B cell (primary cell): ENCODE data around the gene C12orf56. TPM values are rescaled to one million over a fixed set of nuclear protein-coding genes. Genes with fewer than 3 reads are reported as not detected.

Source experiments
- ATAC-seq: fragments of 200-7000 bp; cut with Tn5 transposase; one replicate; pipeline ENCODE4 v1.10.0; 2021; ENCODE audit warnings: low read depth, mild to moderate bottlenecking, moderate number of reproducible peaks, moderate library complexity
- CTCF ChIA-PET: fragments of 350-600 bp; sonication (Branson Sonifier 250); formaldehyde crosslinking; loops from one replicate; lab custom pipeline; 2021; ENCODE audit warnings: antibody characterized with exemption, inconsistent platforms; lab: Charles Lee
- POLR2A ChIA-PET: fragments of 350-600 bp; sonication (Branson Sonifier 250); formaldehyde crosslinking; loops from one replicate; lab custom pipeline; 2021; ENCODE audit warnings: antibody characterized with exemption; lab: Charles Lee
- DNase-seq: peaks from one replicate; pipeline ENCODE4 v3.0.0; 2013
- H2AFZ ChIP-seq: 2 replicates; pipeline ENCODE4 v1.6.1; 2012; ENCODE audit warnings: mild to moderate bottlenecking, low read depth, low read length; ENCODE audit not compliant: insufficient read depth, poor library complexity, severe bottlenecking
- H3K27ac ChIP-seq, 2 donors: 1 replicate in 1 of 2; 2 replicates in 1 of 2; pipeline ENCODE4 v1.5.1; 2012 to 2013; ENCODE audit warnings: low read length in 2 of 2, mild to moderate bottlenecking in 2 of 2, moderate library complexity in 1 of 2
- H3K27me3 ChIP-seq, 4 experiments: fragments of 200-600 bp in 1 of 4; sonication (generic) in 1 of 4; replicated peaks in 1 of 4; 1 replicate in 2 of 4; 2 replicates in 2 of 4; pipeline versions ENCODE4 v1.6.1 to v1.7.0; 2013 to 2016; ENCODE audit warnings: low read length in 3 of 4, mild to moderate bottlenecking in 2 of 4, mixed read lengths in 1 of 4, moderate library complexity in 1 of 4; ENCODE audit not compliant: insufficient read depth in 4 of 4, control insufficient read depth in 3 of 4; ENCODE audit errors: control extremely low read depth in 1 of 4
- H3K36me3 ChIP-seq, 2 experiments: replicated peaks in 1 of 2; 1 replicate in 1 of 2; 2 replicates in 1 of 2; pipeline versions ENCODE4 v1.6.1 to v1.7.1; 2013; ENCODE audit warnings: low read length in 1 of 2; ENCODE audit not compliant: insufficient read depth in 2 of 2, control insufficient read depth in 1 of 2; ENCODE audit errors: control extremely low read depth in 1 of 2, extremely low read depth in 1 of 2
- H3K4me1 ChIP-seq, 2 donors: fragments of 200-600 bp in 1 of 2; sonication (generic) in 1 of 2; 1 replicate in 1 of 2; 2 replicates in 1 of 2; pipeline versions ENCODE4 v1.5.1 to v1.6.1; 2013 to 2017; ENCODE audit warnings: low read length in 2 of 2; ENCODE audit not compliant: control insufficient read depth in 2 of 2, insufficient read depth in 2 of 2
- H3K4me2 ChIP-seq: replicated peaks from 2 replicates; pipeline ENCODE3; 2012; ENCODE audit warnings: mild to moderate bottlenecking, low read depth, low read length; ENCODE audit not compliant: poor library complexity, severe bottlenecking
- H3K4me3 ChIP-seq, 5 experiments: fragments of 200-600 bp in 1 of 5; sonication (generic) in 1 of 5; 1 replicate in 3 of 5; 2 replicates in 2 of 5; pipeline versions ENCODE4 v1.5.1 to v1.7.0; 2011 to 2016; ENCODE audit warnings: low read length in 4 of 5, mild to moderate bottlenecking in 4 of 5, low read depth in 2 of 5, control low read depth in 1 of 5, moderate library complexity in 1 of 5; ENCODE audit not compliant: insufficient read depth in 1 of 5; ENCODE audit errors: control extremely low read depth in 1 of 5, extremely low read depth in 1 of 5
- H3K79me2 ChIP-seq: fragments of 200-600 bp; sonication (generic); one replicate; pipeline ENCODE4 v1.6.0; 2016; ENCODE audit warnings: low read length; ENCODE audit not compliant: control insufficient read depth, insufficient read depth
- H3K9ac ChIP-seq: fragments of 200-600 bp; sonication (generic); 2 replicates; pipeline ENCODE4 v1.6.1; 2017; ENCODE audit warnings: mild to moderate bottlenecking, low read length, moderate library complexity
- H3K9me3 ChIP-seq, 3 donors: one replicate each; pipeline versions ENCODE4 v1.6.1 to v1.7.1; 2013; ENCODE audit warnings: low read length in 2 of 3; ENCODE audit not compliant: control insufficient read depth in 2 of 3, insufficient read depth in 1 of 3; ENCODE audit errors: control extremely low read depth in 1 of 3
- H4K20me1 ChIP-seq: 2 replicates; pipeline ENCODE4 v1.6.0; 2012; ENCODE audit warnings: mild to moderate bottlenecking, low read length; ENCODE audit not compliant: insufficient read depth, control insufficient read depth, poor library complexity, severe bottlenecking
- H3K27ac Mint-ChIP-seq: one replicate; pipeline ENCODE4 v1.8.0; 2021; ENCODE audit warnings: mixed read lengths
- H3K27me3 Mint-ChIP-seq: one replicate; pipeline ENCODE4 v1.8.0; 2021; ENCODE audit warnings: mixed read lengths
- H3K4me1 Mint-ChIP-seq: one replicate; pipeline ENCODE4 v1.8.0; 2021; ENCODE audit warnings: mixed read lengths
- H3K4me3 Mint-ChIP-seq: one replicate; pipeline ENCODE4 v1.8.0; 2021; ENCODE audit warnings: mixed read lengths
- H3K9me3 Mint-ChIP-seq: one replicate; pipeline ENCODE4 v1.8.0; 2022; ENCODE audit warnings: mixed read lengths; ENCODE audit not compliant: insufficient read depth
- CTCF ChIP-seq: fragments of 200-600 bp; IDR thresholded peaks from one replicate; pipeline ENCODE4 v1.8.0; 2022; ENCODE audit warnings: antibody characterized with exemption, mild to moderate bottlenecking
- EZH2 ChIP-seq: IDR thresholded peaks from 2 replicates; pipeline ENCODE4 v1.6.1; 2012; ENCODE audit warnings: borderline replicate concordance, low read depth, mild to moderate bottlenecking, moderate library complexity, low read length; ENCODE audit not compliant: insufficient read depth, poor library complexity, severe bottlenecking
- WGBS: methylation state at CpG from one replicate; pipeline ENCODE4 v1.1.5; 2013; ENCODE audit warnings: missing lambda C conversion rate; ENCODE audit not compliant: insufficient coverage; 5-methylcytosine and 5-hydroxymethylcytosine counted together
- intact Hi-C: fragments of 100-400 bp; cut with micrococcal nuclease; formaldehyde crosslinking; loops from one replicate; pipeline ENCODE4 v1.10.0; 2022
- polyA plus RNA-seq: library from polyadenylated mRNA; depleted of rRNA; stranded (reverse); fragments of >200 nt; gene quantifications from 2 replicates; pipeline ENCODE4 v1.2.3, GENCODE V29; 2012
- total RNA-seq, 2 donors: library from RNA; stranded (reverse); fragments of 120-200 nt in 1 of 2; gene quantifications; 1 replicate in 1 of 2; 2 replicates in 1 of 2; pipeline versions ENCODE4 v1.2.3 to v1.2.4, GENCODE V29; 2013 to 2022

The C12orf56 gene
- total and polyA plus RNA-seq, 2 donors (not counting 1 experiment from before 2014, with no cell fraction given): not detected

GRCh38 chr12:64335886-64336466, 54.6 kb downstream of the C12orf56 start:
- Mint-ChIP-seq H3K27me3 (peaks cover 11% of the 10 kb centered on the region), H3K27ac (no peak overlapping the region), H3K4me3 (no peak overlapping the region), H3K9me3 (no peaks in the 10 kb centered on the region), H3K4me1 (no peaks in the 10 kb centered on the region)
- CTCF ChIA-PET: no interaction called here
- no peaks in the 10 kb centered on the region for H3K9me3 ChIP-seq
- no peak for DNase-seq
- H4K20me1 ChIP-seq: no peaks in the 10 kb centered on the region
- H3K4me3 ChIP-seq: no peak overlapping the region
- intact Hi-C loops: no loop called here
- POLR2A ChIA-PET: no interaction called here
- no CpG with 5 or more reads among the region's 4 CpGs for WGBS
- H3K4me1 ChIP-seq: no peaks in the 10 kb centered on the region
- H3K9ac ChIP-seq: no peak overlapping the region
- H3K79me2 ChIP-seq: no peaks in the 10 kb centered on the region
- H2AFZ ChIP-seq: no peak overlapping the region
- no peak for ATAC-seq
- no peaks in the 10 kb centered on the region for H3K27me3 ChIP-seq
- H3K27ac ChIP-seq: no peak overlapping the region
- TF ChIP-seq CTCF (no peak), EZH2 (no peak)
- H3K4me2 ChIP-seq: no peak overlapping the region
- H3K36me3 ChIP-seq: no peaks in the 10 kb centered on the region

GRCh38 chr12:64332938-64333337, 57.6 kb downstream of the C12orf56 start:
- Histone ChIP-seq H4K20me1 (no peaks in the 10 kb centered on the region), H3K9ac (no peak overlapping the region), H3K27me3 (no peaks in the 10 kb centered on the region), H2AFZ (no peak overlapping the region), H3K4me1 (no peaks in the 10 kb centered on the region), H3K79me2 (no peaks in the 10 kb centered on the region), H3K27ac (no peak overlapping the region), H3K4me2 (no peak overlapping the region), H3K9me3 (no peaks in the 10 kb centered on the region), H3K36me3 (no peaks in the 10 kb centered on the region), H3K4me3 (no peak overlapping the region)
- no peaks in the 10 kb centered on the region for H3K4me1 Mint-ChIP-seq
- H3K9me3 Mint-ChIP-seq: no peaks in the 10 kb centered on the region
- no peak overlapping the region for H3K27ac Mint-ChIP-seq
- no CpG with 5 or more reads among the region's 2 CpGs for WGBS
- ChIA-PET POLR2A (no interaction called here), CTCF (no interaction called here)
- DNase-seq (no peak), ATAC-seq (no peak)
- no peak overlapping the region for H3K4me3 Mint-ChIP-seq
- H3K27me3 Mint-ChIP-seq: peaks cover 16% of the 10 kb centered on the region
- intact Hi-C loops: no loop called here
- TF ChIP-seq CTCF: no peak
- TF ChIP-seq EZH2: no peak
